Transverse colon (tissue), 4 donors: ENCODE measurements around the gene SUV39H2.

Source experiments
- POLR2A ChIP-seq: fragments of 450-650 bp; IDR thresholded peaks from one replicate; pipeline ENCODE4 v1.6.1; 2016; ENCODE audit warnings: antibody characterized with exemption, mild to moderate bottlenecking, moderate library complexity
- POLR2AphosphoS5 ChIP-seq, 3 donors: sonication (generic); formaldehyde crosslinking; IDR thresholded peaks; one replicate each; pipeline ENCODE4 v1.6.1; 2016; ENCODE audit warnings: antibody characterized with exemption in 3 of 3
- TF ChIP-seq, protein P1 (sequence below), 5 experiments: fragments of 200-600 bp in 3 of 5; fragments of 450-650 bp in 2 of 5; sonication (generic) in 3 of 5; IDR thresholded peaks; 1 replicate in 2 of 5; 2 replicates in 3 of 5; pipeline ENCODE4 v1.5.1; 2016 to 2017; ENCODE audit warnings: antibody characterized with exemption in 5 of 5, inconsistent platforms in 3 of 5, mild to moderate bottlenecking in 2 of 5, moderate library complexity in 1 of 5

GRCh38 chr10:14911801-14912200 lies 33.1 kb downstream of the SUV39H2 start:
- TF ChIP-seq, protein P1, sequence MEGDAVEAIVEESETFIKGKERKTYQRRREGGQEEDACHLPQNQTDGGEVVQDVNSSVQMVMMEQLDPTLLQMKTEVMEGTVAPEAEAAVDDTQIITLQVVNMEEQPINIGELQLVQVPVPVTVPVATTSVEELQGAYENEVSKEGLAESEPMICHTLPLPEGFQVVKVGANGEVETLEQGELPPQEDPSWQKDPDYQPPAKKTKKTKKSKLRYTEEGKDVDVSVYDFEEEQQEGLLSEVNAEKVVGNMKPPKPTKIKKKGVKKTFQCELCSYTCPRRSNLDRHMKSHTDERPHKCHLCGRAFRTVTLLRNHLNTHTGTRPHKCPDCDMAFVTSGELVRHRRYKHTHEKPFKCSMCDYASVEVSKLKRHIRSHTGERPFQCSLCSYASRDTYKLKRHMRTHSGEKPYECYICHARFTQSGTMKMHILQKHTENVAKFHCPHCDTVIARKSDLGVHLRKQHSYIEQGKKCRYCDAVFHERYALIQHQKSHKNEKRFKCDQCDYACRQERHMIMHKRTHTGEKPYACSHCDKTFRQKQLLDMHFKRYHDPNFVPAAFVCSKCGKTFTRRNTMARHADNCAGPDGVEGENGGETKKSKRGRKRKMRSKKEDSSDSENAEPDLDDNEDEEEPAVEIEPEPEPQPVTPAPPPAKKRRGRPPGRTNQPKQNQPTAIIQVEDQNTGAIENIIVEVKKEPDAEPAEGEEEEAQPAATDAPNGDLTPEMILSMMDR (IDR thresholded peaks at IDR 0.05): no peak
- TF ChIP-seq POLR2AphosphoS5 (IDR thresholded peaks at IDR 0.05): no peak
- TF ChIP-seq POLR2A: no peak
